Measurements from ENCODE around the gene NMNAT2. TPM values are rescaled to one million over a fixed set of nuclear protein-coding genes. Genes with fewer than 3 reads are reported as not detected.
"Not testable (repeated sequence)": the region's sequence is repeated elsewhere in the genome, so short reads cannot be mapped to it uniquely, and the experiment has no call there.

Gene NMNAT2
- total and polyA plus RNA-seq, 2 of the 8 experiments (the other 6 are each of a cell fraction or from before 2014, with no cell fraction given) = 6.5 to 20.9 TPM

DNA sequence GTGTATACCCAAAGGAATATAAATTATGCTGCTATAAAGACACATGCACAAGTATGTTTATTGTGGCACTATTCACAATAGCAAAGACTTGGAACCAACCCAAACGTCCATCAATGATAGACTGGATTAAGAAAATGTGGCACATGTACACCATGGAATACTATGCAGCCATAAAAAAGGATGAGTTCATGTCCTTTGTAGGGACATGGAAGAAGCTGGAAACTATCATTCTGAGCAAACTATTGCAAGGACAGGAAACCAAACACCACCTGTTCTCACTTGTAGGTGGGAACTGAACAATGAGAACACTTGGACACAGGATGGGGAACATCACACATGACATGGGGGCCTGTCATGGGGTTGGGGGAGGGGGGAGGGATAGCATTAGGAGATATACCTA is 16.6 kb downstream of the NMNAT2 start:
- H3K18ac ChIP-seq (ENCODE audit: extremely low read depth, low read length); H3K56ac ChIP-seq (replicated peaks; ENCODE audit: insufficient read length, low read depth, low read length); H4K8ac ChIP-seq (ENCODE audit: extremely low read depth, insufficient read depth, low read length); DNase-seq (ENCODE audit: low read depth in 1 of 2, low spot score in 2 of 2); H2BK12ac ChIP-seq (ENCODE audit: low read depth, low read length); H2BK120ac ChIP-seq (replicated peaks; ENCODE audit: low read depth, low read length); H3K4me2 ChIP-seq (ENCODE audit: insufficient read depth in 1 of 2, low read depth in 2 of 2, low read length in 2 of 2); H3K36me3 ChIP-seq (ENCODE audit: control insufficient read depth in 2 of 4, insufficient read depth in 4 of 4, low read length in 3 of 4); H3K9me3 ChIP-seq (ENCODE audit: insufficient read depth in 2 of 2, low read depth in 1 of 2, low read length in 1 of 2); H4K5ac ChIP-seq (ENCODE audit: insufficient read length, low read depth, low read length); H3K23ac ChIP-seq (ENCODE audit: insufficient read length); H3K4ac ChIP-seq (replicated peaks; ENCODE audit: insufficient read length, low read depth, low read length); H3K4me3 ChIP-seq (ENCODE audit: extremely low read depth in 1 of 4, insufficient read depth in 2 of 4, low read depth in 3 of 4, low read length in 4 of 4); H3K79me1 ChIP-seq (ENCODE audit: low read depth, low read length); H3K79me2 ChIP-seq (ENCODE audit: control insufficient read depth in 1 of 2, insufficient read depth in 2 of 2, low read length in 2 of 2); H3K14ac ChIP-seq (ENCODE audit: insufficient read length); H2BK15ac ChIP-seq (ENCODE audit: low read length); H4K91ac ChIP-seq (replicated peaks; ENCODE audit: insufficient read length, low read length); POLR2A ChIA-PET (ENCODE audit: partially characterized antibody); FAIRE-seq; H2AK5ac ChIP-seq (ENCODE audit: low read depth, low read length); H4K20me1 ChIP-seq (replicated peaks in 1 of 2; ENCODE audit: control insufficient read depth in 1 of 2, insufficient read depth in 2 of 2, low read length in 2 of 2); CTCF ChIA-PET (ENCODE audit: partially characterized antibody); H3K9ac ChIP-seq (replicated peaks in 1 of 4; ENCODE audit: extremely low read depth in 1 of 4, low read depth in 3 of 4, low read length in 3 of 4); H2BK20ac ChIP-seq (ENCODE audit: low read length); H3K23me2 ChIP-seq (ENCODE audit: low read depth, low read length); H3K27me3 ChIP-seq (replicated peaks in 1 of 4; ENCODE audit: control insufficient read depth in 3 of 4, extremely low read depth in 1 of 4, insufficient read depth in 3 of 4, low read length in 3 of 4); H2BK5ac ChIP-seq (ENCODE audit: low read depth, low read length); H3K27ac ChIP-seq (ENCODE audit: low read depth, low read length); H2AFZ ChIP-seq (ENCODE audit: low read length): not testable (repeated sequence)
- H3K4me1 ChIP-seq (replicated peaks in 1 of 4; ENCODE audit: control insufficient read depth in 3 of 4, insufficient read depth in 4 of 4, low read length in 3 of 4) = peaks cover 3 to 26% (median 24%) of the 10 kb centered on the region in 4 experiments
- 69% methylated on average over 1 of the region's 1 CpG; no CpG with 5 or more reads in 1 of the 2 experiments for WGBS, 2 experiments (ENCODE audit: extremely low coverage in 1 of 2, insufficient coverage in 1 of 2, insufficient read length in 1 of 2, insufficient replicate concordance in 2 of 2, low coverage in 1 of 2, low lambda C conversion rate in 2 of 2, missing lambda C conversion rate in 1 of 2)
